H1 (cell line): ENCODE results near the gene EPHB3. TPM values are rescaled to one million over a fixed set of nuclear protein-coding genes. Genes with fewer than 3 reads are reported as not detected.

ENCODE experiments used
- CTCF ChIA-PET: fragments of 300-600 bp; sonication (Branson Sonifier 250); formaldehyde crosslinking; loops from one replicate; lab custom pipeline; 2021; ENCODE audit not compliant: partially characterized antibody; lab: Charles Lee
- POLR2A ChIA-PET: fragments of 300-600 bp; sonication (Branson Sonifier 250); formaldehyde crosslinking; loops from one replicate; lab custom pipeline; 2021; ENCODE audit warnings: inconsistent platforms; ENCODE audit not compliant: partially characterized antibody; lab: Charles Lee
- DNase-seq, 2 experiments: peaks; one replicate each; pipeline versions ENCODE4 v3.0.0 to v3.0.0-alpha.2; 2010 to 2022; ENCODE audit warnings: low spot score in 2 of 2, low read depth in 1 of 2, mixed read lengths in 1 of 2
- FAIRE-seq: peaks from 2 replicates; lab custom pipeline; 2011; peaks lifted over from hg19 to GRCh38; lab: Jason Lieb, UNC
- H2AFZ ChIP-seq: 2 replicates; pipeline ENCODE4 v1.8.1; 2012; ENCODE audit warnings: low read length, inconsistent platforms
- H2AK5ac ChIP-seq: 2 replicates; pipeline ENCODE4 v1.6.1; 2013; ENCODE audit warnings: low read depth, low read length
- H2BK120ac ChIP-seq: replicated peaks from 2 replicates; pipeline ENCODE3; 2013; ENCODE audit warnings: low read depth, low read length, inconsistent platforms
- H2BK12ac ChIP-seq: 2 replicates; pipeline ENCODE4 v1.6.1; 2013; ENCODE audit warnings: low read depth, low read length
- H2BK15ac ChIP-seq: 2 replicates; pipeline ENCODE4 v1.6.1; 2013; ENCODE audit warnings: low read length
- H2BK20ac ChIP-seq: 2 replicates; pipeline ENCODE4 v1.6.1; 2013; ENCODE audit warnings: low read length
- H2BK5ac ChIP-seq: 2 replicates; pipeline ENCODE4 v1.6.1; 2013; ENCODE audit warnings: low read depth, low read length
- H3K14ac ChIP-seq: 2 replicates; pipeline ENCODE4 v1.6.1; 2013; ENCODE audit warnings: inconsistent platforms; ENCODE audit not compliant: insufficient read length
- H3K18ac ChIP-seq: 2 replicates; pipeline ENCODE4 v1.6.1; 2013; ENCODE audit warnings: low read length; ENCODE audit errors: extremely low read depth
- H3K23ac ChIP-seq: 2 replicates; pipeline ENCODE4 v1.6.1; 2013; ENCODE audit warnings: inconsistent platforms; ENCODE audit not compliant: insufficient read length
- H3K23me2 ChIP-seq: 2 replicates; pipeline ENCODE4 v1.6.1; 2013; ENCODE audit warnings: low read depth, low read length
- H3K27ac ChIP-seq: 2 replicates; pipeline ENCODE4 v1.6.1; 2011; ENCODE audit warnings: low read depth, low read length, inconsistent platforms
- H3K27me3 ChIP-seq, 4 experiments: replicated peaks in 1 of 4; 1 replicate in 1 of 4; 2 replicates in 3 of 4; pipeline versions ENCODE4 v1.6.1 to v1.8.1; 2011 to 2013; ENCODE audit warnings: low read length in 3 of 4, mild to moderate bottlenecking in 3 of 4, inconsistent platforms in 2 of 4, mixed read lengths in 2 of 4, moderate library complexity in 1 of 4; ENCODE audit not compliant: control insufficient read depth in 3 of 4, insufficient read depth in 3 of 4; ENCODE audit errors: extremely low read depth in 1 of 4
- H3K36me3 ChIP-seq, 4 experiments: 2 replicates each; pipeline versions ENCODE4 v1.6.1 to v1.8.1; 2011 to 2013; ENCODE audit warnings: mild to moderate bottlenecking in 4 of 4, low read length in 3 of 4, moderate library complexity in 2 of 4, control low read depth in 1 of 4, inconsistent platforms in 1 of 4; ENCODE audit not compliant: insufficient read depth in 4 of 4, control insufficient read depth in 2 of 4
- H3K4ac ChIP-seq: replicated peaks from 2 replicates; pipeline ENCODE3; 2013; ENCODE audit warnings: low read length, low read depth, mixed read lengths, inconsistent platforms; ENCODE audit not compliant: insufficient read length
- H3K4me1 ChIP-seq, 4 experiments: replicated peaks in 1 of 4; 1 replicate in 1 of 4; 2 replicates in 3 of 4; pipeline versions ENCODE4 v1.6.1 to v1.8.1; 2011 to 2013; ENCODE audit warnings: low read length in 3 of 4, inconsistent platforms in 2 of 4, mixed read lengths in 1 of 4; ENCODE audit not compliant: insufficient read depth in 4 of 4, control insufficient read depth in 3 of 4
- H3K4me2 ChIP-seq, 2 experiments: 2 replicates each; pipeline versions ENCODE4 v1.6.1 to v1.8.1; 2011 to 2013; ENCODE audit warnings: low read depth in 2 of 2, low read length in 2 of 2, control low read depth in 1 of 2, inconsistent platforms in 1 of 2, mild to moderate bottlenecking in 1 of 2; ENCODE audit not compliant: insufficient read depth in 1 of 2
- H3K4me3 ChIP-seq, 4 experiments: fragments of 200-600, 300-600 bp in 1 of 4; sonication (generic), shearing (Covaris generic), sonication (Bioruptor Twin) in 1 of 4; 2 replicates each; pipeline versions ENCODE4 v1.5.1 to v1.8.1; 2011 to 2016; ENCODE audit warnings: low read length in 4 of 4, low read depth in 3 of 4, control low read depth in 2 of 4, inconsistent platforms in 2 of 4, mild to moderate bottlenecking in 2 of 4, mixed read lengths in 1 of 4, moderate library complexity in 1 of 4; ENCODE audit not compliant: insufficient read depth in 2 of 4; ENCODE audit errors: extremely low read depth in 1 of 4
- H3K56ac ChIP-seq: replicated peaks from 2 replicates; pipeline ENCODE3; 2013; ENCODE audit warnings: low read depth, mild to moderate bottlenecking, mixed read lengths, low read length, inconsistent platforms; ENCODE audit not compliant: insufficient read length
- H3K79me1 ChIP-seq: 2 replicates; pipeline ENCODE4 v1.6.1; 2013; ENCODE audit warnings: low read depth, low read length, control low read depth
- H3K79me2 ChIP-seq, 2 experiments: 2 replicates each; pipeline versions ENCODE4 v1.6.1 to v1.8.1; 2012 to 2013; ENCODE audit warnings: low read length in 2 of 2, mild to moderate bottlenecking in 2 of 2, inconsistent platforms in 1 of 2; ENCODE audit not compliant: insufficient read depth in 2 of 2, control insufficient read depth in 1 of 2
- H3K9ac ChIP-seq, 4 experiments: replicated peaks in 1 of 4; 1 replicate in 1 of 4; 2 replicates in 3 of 4; pipeline versions ENCODE4 v1.6.1 to v1.8.1; 2011 to 2013; ENCODE audit warnings: low read depth in 3 of 4, low read length in 3 of 4, control low read depth in 2 of 4, mild to moderate bottlenecking in 2 of 4, moderate library complexity in 2 of 4, inconsistent platforms in 1 of 4; ENCODE audit errors: extremely low read depth in 1 of 4
- H3K9me3 ChIP-seq, 2 experiments: 2 replicates each; pipeline versions ENCODE4 v1.6.1 to v1.8.1; 2012 to 2013; ENCODE audit warnings: mild to moderate bottlenecking in 2 of 2, moderate library complexity in 2 of 2, control low read depth in 1 of 2, inconsistent platforms in 1 of 2, low read depth in 1 of 2, low read length in 1 of 2, mixed read lengths in 1 of 2; ENCODE audit not compliant: insufficient read depth in 2 of 2
- H4K20me1 ChIP-seq, 2 experiments: replicated peaks in 1 of 2; 2 replicates each; pipeline versions ENCODE3 to v1.8.1; 2011 to 2013; ENCODE audit warnings: inconsistent platforms in 2 of 2, low read length in 2 of 2, mild to moderate bottlenecking in 1 of 2; ENCODE audit not compliant: insufficient read depth in 2 of 2, control insufficient read depth in 1 of 2
- H4K5ac ChIP-seq: 2 replicates; pipeline ENCODE4 v1.6.1; 2013; ENCODE audit warnings: low read length, low read depth, mixed read lengths, inconsistent platforms; ENCODE audit not compliant: insufficient read length
- H4K8ac ChIP-seq: 2 replicates; pipeline ENCODE4 v1.8.0; 2013; ENCODE audit warnings: mild to moderate bottlenecking, moderate library complexity, low read length, inconsistent platforms; ENCODE audit not compliant: insufficient read depth; ENCODE audit errors: extremely low read depth
- H4K91ac ChIP-seq: replicated peaks from 2 replicates; pipeline ENCODE3; 2013; ENCODE audit warnings: low read length, mixed read lengths, inconsistent platforms; ENCODE audit not compliant: insufficient read length
- BCL11A ChIP-seq, 2 experiments: IDR thresholded peaks; one replicate each; pipeline ENCODE4 v1.6.1; 2011; ENCODE audit warnings: low read depth in 2 of 2, low read length in 2 of 2, mild to moderate bottlenecking in 2 of 2
- CBX5 ChIP-seq: fragments of 300-800, 300-1000 bp; sonication (generic); IDR thresholded peaks from 2 replicates; pipeline ENCODE4 v1.7.1; 2016; ENCODE audit warnings: antibody characterized with exemption, low read length, low read depth
- FOSL1 ChIP-seq: IDR thresholded peaks from 2 replicates; pipeline ENCODE4 v1.6.1; 2011; ENCODE audit warnings: mild to moderate bottlenecking, low read depth, low read length, moderate library complexity; ENCODE audit not compliant: insufficient read depth
- JUND ChIP-seq: IDR thresholded peaks from 2 replicates; pipeline ENCODE4 v1.6.1; 2011; ENCODE audit warnings: mild to moderate bottlenecking, improper control_type of control experiment, low read length
- KDM1A ChIP-seq: fragments of 200-600, 300-600 bp; sonication (generic); IDR thresholded peaks from 2 replicates; pipeline ENCODE4 v1.7.1; 2016; ENCODE audit warnings: mild to moderate bottlenecking, low read length, borderline replicate concordance
- KDM4A ChIP-seq: IDR thresholded peaks from one replicate; pipeline ENCODE4 v1.7.1; 2012; ENCODE audit warnings: low read depth, mild to moderate bottlenecking, moderate library complexity, low read length, inconsistent platforms; ENCODE audit not compliant: severe bottlenecking
- PHF8 ChIP-seq: fragments of 200-600 bp; sonication (generic); conservative IDR thresholded peaks from 2 replicates; pipeline ENCODE4 v1.7.1; 2012; ENCODE audit warnings: low read depth, mild to moderate bottlenecking, inconsistent platforms, low read length, moderate library complexity
- RBBP5 ChIP-seq: IDR thresholded peaks from 2 replicates; pipeline ENCODE4 v1.7.1; 2012; ENCODE audit warnings: low read depth, mild to moderate bottlenecking, inconsistent platforms, low read length, moderate library complexity, borderline replicate concordance
- RXRA ChIP-seq: IDR thresholded peaks from 2 replicates; pipeline ENCODE4 v1.6.1; 2011; ENCODE audit warnings: low read depth, mild to moderate bottlenecking, low read length, moderate library complexity; ENCODE audit not compliant: insufficient read depth
- SIN3A ChIP-seq, 2 experiments: IDR thresholded peaks in 1 of 2; conservative IDR thresholded peaks in 1 of 2; 2 replicates each; pipeline ENCODE4 v1.6.1; 2011 to 2012; ENCODE audit warnings: low read length in 2 of 2, improper control_type of control experiment in 1 of 2, low read depth in 1 of 2, mild to moderate bottlenecking in 1 of 2
- SIX5 ChIP-seq: IDR thresholded peaks from 2 replicates; pipeline ENCODE4 v1.6.1; 2011; ENCODE audit warnings: mild to moderate bottlenecking, low read depth, low read length
- TAF1 ChIP-seq: IDR thresholded peaks from 2 replicates; pipeline ENCODE4 v1.6.1; 2011; ENCODE audit warnings: mild to moderate bottlenecking, low read depth, low read length
- TCF12 ChIP-seq: IDR thresholded peaks from 2 replicates; pipeline ENCODE4 v1.6.1; 2011; ENCODE audit warnings: low read depth, mild to moderate bottlenecking, low read length
- TEAD4 ChIP-seq: IDR thresholded peaks from 2 replicates; pipeline ENCODE4 v1.6.1; 2012; ENCODE audit warnings: low read depth, low read length, inconsistent platforms, mixed read lengths
- YY1 ChIP-seq: IDR thresholded peaks from 2 replicates; pipeline ENCODE4 v1.6.1; 2011; ENCODE audit warnings: low read depth, mild to moderate bottlenecking, low read length
- WGBS, 2 experiments: shearing (Covaris generic) in 1 of 2; methylation state at CpG; one replicate each; pipeline versions ENCODE4 v1.1.6 to v1.1.7; 2013 to 2015; ENCODE audit warnings: low lambda C conversion rate in 2 of 2, mixed read lengths in 2 of 2, inconsistent platforms in 1 of 2, low coverage in 1 of 2, missing lambda C conversion rate in 1 of 2; ENCODE audit not compliant: insufficient replicate concordance in 2 of 2, insufficient coverage in 1 of 2, insufficient read length in 1 of 2; ENCODE audit errors: extremely low coverage in 1 of 2, missing lambda C conversion rate in 1 of 2; 5-methylcytosine and 5-hydroxymethylcytosine counted together
- polyA plus RNA-seq, 7 experiments: library from polyadenylated mRNA; depleted of rRNA in 3 of 7; stranded (reverse) in 5 of 7; unstranded in 2 of 7; fragments of >200 nt in 5 of 7; fragments of 200-250 nt in 2 of 7; gene quantifications; 1 replicate in 5 of 7; 2 replicates in 1 of 7; 4 replicates in 1 of 7; pipeline versions ENCODE4 v1.2.1 to v1.2.3, GENCODE V29; 2011 to 2013; ENCODE audit warnings: missing spikeins in 2 of 7, mixed read lengths in 2 of 7
- total RNA-seq: library from RNA; stranded (reverse); fragmentation: NEBNext Ultra II Directional; extraction: Animal tissue kit (Norgen Biotek cat#: 25700); gene quantifications from 2 replicates; pipeline ENCODE4 v1.2.1, GENCODE V29; 2021

The EPHB3 gene
- total and polyA plus RNA-seq, 2 of the 8 experiments (the other 6 are each of a cell fraction or from before 2014, with no cell fraction given): 0.41 to 0.91 TPM

- Histone ChIP-seq H3K14ac (no peak overlapping the region), H3K4ac (no peak overlapping the region), H4K91ac (no peak overlapping the region), H3K4me2 (no peak overlapping the region), H2BK15ac (no peak overlapping the region), H4K20me1 (no peaks in the 10 kb centered on the region), H3K27me3 (peaks cover 0 to 26% (median 21%) of the 10 kb centered on the region in 4 experiments; a peak in 6 of 7 replicates), H3K9ac (no peak overlapping the region), H3K18ac (no peak overlapping the region), H2BK5ac (no peak overlapping the region), H3K79me2 (no peaks in the 10 kb centered on the region), H3K56ac (no peak overlapping the region), H4K8ac (no peak overlapping the region), H3K4me1 (peaks cover 4 to 40% (median 13%) of the 10 kb centered on the region in 4 experiments), H3K4me3 (no peak overlapping the region), H3K27ac (no peak overlapping the region), H2BK120ac (no peak overlapping the region), H3K9me3 (no peaks in the 10 kb centered on the region), H3K23me2 (peaks cover 6% of the 10 kb centered on the region; the same call in 1 of the 2 replicates), H4K5ac (no peak overlapping the region), H2BK20ac (no peak overlapping the region), H3K36me3 (no peaks in the 10 kb centered on the region), H2AK5ac (no peak overlapping the region), H2BK12ac (no peak overlapping the region), H3K79me1 (no peaks in the 10 kb centered on the region), H3K23ac (no peak overlapping the region), H2AFZ (no peak overlapping the region)
- DNase-seq (no peak), FAIRE-seq (no peak)
- ChIA-PET POLR2A (interaction anchor here (1.1 to 3.0 kb wide), 5 partner anchors 9 to 120 kb away, joined by 3 to 19 read pairs (median 5); partner anchors contain the start of gene MAGEF1), CTCF (interaction anchor here (0.7 to 4.1 kb wide), 11 partner anchors 8 to 300 kb away, joined by 3 to 22 read pairs (median 5); partner anchors contain the start of gene EPHB3)
- 92% methylated on average over 6 of the region's 6 CpGs; no CpG with 5 or more reads in 1 of the 2 experiments for WGBS, 2 experiments
- TF ChIP-seq BCL11A (IDR thresholded peaks at IDR 0.05; ENCODE audit: low read depth in 2 of 2, low read length in 2 of 2) (no peak), TEAD4 (no peak), YY1 (no peak), RBBP5 (no peak), PHF8 (no peak), SIN3A (conservative IDR thresholded peaks at IDR 0.05 in 1 of 2, IDR thresholded peaks at IDR 0.05 in 1 of 2; ENCODE audit: low read depth in 1 of 2, low read length in 2 of 2) (no peak), FOSL1 (no peak), CBX5 (no peak), JUND (no peak), KDM1A (no peak), KDM4A (no peak), TCF12 (no peak), TAF1 (no peak), RXRA (no peak), SIX5 (no peak)
Measured at GRCh38 chr3:184591789-184592188, 30.2 kb downstream of the EPHB3 start.
